ENCODE results near the gene C5.

Gene C5

DNA sequence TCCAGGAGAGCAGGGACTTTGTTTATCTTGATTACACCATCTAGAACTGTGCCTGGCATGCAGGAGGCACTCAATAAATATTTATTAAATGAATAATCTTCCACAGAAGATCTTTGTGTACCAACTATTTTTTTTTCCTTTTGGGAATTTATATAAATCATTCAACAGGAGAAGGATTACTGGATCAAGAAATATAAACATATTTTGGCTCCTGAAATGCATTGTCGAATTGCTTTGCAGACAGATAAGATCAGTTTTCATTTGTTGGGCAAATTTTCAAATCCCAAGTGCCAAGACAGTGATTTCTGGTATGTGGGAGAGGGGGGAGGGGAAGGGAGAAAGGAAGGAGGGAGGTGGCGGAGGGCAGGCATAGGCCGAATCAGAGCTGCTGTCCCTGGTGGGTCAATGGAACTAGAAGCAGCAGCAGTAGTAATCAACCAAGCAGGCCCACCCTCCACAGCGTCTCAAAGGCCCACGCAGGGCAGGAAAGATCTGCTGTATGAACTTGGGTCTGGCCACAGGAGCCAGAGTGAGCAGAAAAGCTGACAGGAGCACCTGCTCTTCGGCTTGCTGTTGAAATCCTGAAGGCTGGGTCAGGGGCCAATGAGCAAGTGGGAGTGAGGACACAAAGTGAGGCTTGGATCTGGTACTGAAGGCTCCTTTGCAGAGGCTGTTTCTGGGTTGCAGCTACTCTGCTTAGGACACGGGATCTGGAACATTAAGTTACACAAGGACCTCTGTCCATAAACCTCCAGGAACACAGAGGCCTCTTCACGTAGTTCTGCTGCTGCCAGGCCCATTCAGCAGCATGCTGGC is 107.7 kb downstream of the C5 start:
- no peak for DNase-seq (ENCODE audit: low read depth in 2 of 3, low spot score in 2 of 3)

DNA sequence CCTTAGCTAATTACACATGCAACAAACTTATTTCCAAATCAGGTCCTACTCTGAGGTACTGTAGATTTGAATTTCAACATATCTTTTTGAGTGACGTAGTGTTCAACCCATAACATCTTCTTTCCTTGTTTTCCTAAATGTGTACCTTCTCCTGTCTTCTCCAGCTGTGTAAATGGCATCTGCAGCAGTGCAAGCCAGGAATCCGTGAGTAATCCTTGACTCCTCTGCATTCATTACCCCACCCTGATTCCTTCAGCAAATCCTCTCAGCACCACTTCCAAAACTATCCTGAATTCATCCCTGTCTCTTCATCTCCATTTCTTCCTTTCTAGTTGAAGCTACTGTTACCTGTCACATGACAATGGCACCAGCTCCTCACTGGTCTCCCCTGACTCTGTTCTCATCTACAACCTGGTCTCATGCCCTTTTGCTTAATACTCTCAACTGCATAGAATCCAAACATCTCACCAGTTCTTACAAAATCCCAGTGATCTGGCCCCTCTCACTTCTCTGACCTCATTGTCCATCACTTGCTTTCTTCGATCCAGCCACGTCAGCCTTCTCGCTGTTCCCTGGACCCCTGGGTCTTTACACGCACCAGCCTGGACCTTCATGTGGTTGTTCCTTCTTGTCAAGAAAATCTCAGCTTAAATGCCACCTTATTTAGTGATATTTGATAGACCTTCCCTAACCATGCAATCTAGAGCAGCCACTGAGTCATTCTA is 108.9 kb downstream of the C5 start:
- no peak for DNase-seq (ENCODE audit: low read depth in 2 of 3, low spot score in 2 of 3)

DNA sequence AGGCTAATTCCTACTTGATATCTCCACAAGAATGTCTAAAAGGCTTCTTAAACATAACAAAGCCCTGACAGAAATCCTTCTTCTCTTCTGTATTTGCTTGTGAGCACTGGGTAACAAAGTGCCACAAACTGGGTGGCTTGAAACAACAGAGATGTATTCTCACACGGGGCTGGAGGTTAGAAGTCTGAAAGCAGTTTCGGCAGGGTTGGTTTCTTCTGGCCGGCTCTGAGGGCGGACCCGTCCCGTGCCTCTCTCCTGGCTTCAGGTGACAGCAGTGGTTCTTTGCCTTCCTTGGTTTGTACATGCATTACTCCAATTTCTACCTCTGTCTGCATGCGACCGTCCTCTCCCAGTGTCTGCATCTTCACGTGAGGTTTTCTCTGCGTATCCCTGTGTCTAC is 109.5 kb downstream of the C5 start:
- DNase-seq (ENCODE audit: low read depth in 2 of 3, low spot score in 2 of 3): no peak

- no peak for DNase-seq (ENCODE audit: low read depth in 2 of 3, low spot score in 2 of 3)
These were observed 111.2 kb downstream of the C5 start for GRCh38 chr9:120938851-120939250.

GRCh38 chr9:120937596-120937995 is 112.5 kb downstream of the C5 start:
- DNase-seq (ENCODE audit: low read depth in 2 of 3, low spot score in 2 of 3): no peak

GRCh38 chr9:120937127-120937526 is 112.9 kb downstream of the C5 start:
- DNase-seq (ENCODE audit: low read depth in 2 of 3, low spot score in 2 of 3): no peak

GRCh38 chr9:120936764-120937122 is 113.3 kb downstream of the C5 start:
- DNase-seq (ENCODE audit: low read depth in 2 of 3, low spot score in 2 of 3): no peak

- DNase-seq (ENCODE audit: low read depth in 2 of 3, low spot score in 2 of 3): peak in 1 of 3 experiments; percentile 67
These were observed 113.9 kb downstream of the C5 start for GRCh38 chr9:120936011-120936763.

- DNase-seq (ENCODE audit: low read depth in 2 of 3, low spot score in 2 of 3): no peak
These were observed 114.7 kb downstream of the C5 start for GRCh38 chr9:120935383-120935857.

DNA sequence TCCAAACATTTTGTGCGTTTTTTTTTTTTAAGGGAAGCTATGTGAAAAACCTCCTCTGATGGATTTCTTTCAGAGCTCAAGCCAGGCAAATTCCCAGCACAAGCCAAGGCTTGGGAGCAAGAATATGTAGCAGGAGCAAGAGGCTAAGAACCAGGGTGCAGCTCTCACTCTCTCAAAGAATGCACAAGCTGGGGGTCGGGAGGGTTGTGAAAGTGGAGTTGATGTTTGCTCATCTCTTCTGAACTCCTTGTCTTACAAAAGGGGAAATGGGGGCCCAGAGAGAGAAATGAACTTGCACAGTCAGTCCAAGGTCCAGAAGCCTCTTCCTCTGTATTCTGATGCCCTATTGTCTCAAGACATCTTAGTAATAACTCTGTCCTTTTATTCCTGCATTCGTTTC is 115.8 kb downstream of the C5 start:
- DNase-seq (ENCODE audit: low read depth in 2 of 3, low spot score in 2 of 3): no peak

GRCh38 chr9:120933310-120934055 is 116.6 kb downstream of the C5 start:
- no peak for DNase-seq (ENCODE audit: low read depth in 2 of 3, low spot score in 2 of 3)

GRCh38 chr9:120932086-120932823 is 117.8 kb downstream of the C5 start:
- DNase-seq (ENCODE audit: low read depth in 2 of 3, low spot score in 2 of 3): no peak

DNA sequence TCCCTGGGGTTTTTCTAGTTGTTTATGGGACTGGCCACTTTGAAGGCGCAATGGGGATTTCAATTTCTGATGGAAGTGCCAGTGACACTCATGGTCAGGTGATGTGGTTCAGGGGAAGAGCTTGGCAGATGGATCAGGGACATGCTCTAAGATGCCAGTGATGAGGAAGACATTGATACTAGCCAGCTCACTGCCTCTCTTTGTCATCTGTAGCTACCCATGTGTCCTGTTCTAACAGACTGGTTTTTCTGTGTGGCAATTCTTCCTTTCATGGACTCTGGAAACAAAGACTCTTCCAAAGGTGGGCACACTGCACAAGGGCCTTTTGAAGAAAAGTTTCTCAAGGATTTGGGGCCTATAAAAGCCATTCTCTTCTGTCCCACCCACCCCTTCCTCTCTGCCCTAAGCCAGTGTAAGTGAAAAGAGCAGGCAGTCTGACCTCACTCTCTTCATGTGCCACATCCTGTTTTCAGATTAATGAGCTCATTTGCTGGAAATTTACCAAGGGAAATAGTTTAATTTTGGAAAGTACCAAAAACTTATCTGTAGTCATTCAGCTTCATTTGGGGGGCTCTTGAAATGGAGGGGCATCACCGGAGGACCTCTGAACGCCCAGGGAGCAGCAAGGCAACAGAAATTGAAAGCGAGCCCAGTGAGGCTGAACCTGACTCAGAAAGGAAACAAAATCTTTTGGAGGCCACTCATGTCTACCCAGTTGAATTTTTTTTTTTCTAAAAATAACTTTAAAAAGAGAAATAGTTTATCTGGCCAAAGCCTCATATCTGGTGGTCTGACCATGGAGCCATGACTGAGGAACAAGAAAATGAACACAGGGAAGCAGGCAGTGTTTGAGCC is 118.6 kb downstream of the C5 start:
- DNase-seq (ENCODE audit: low read depth in 2 of 3, low spot score in 2 of 3): no peak

- DNase-seq (ENCODE audit: low read depth in 2 of 3, low spot score in 2 of 3): no peak
These were observed 120.8 kb downstream of the C5 start for GRCh38 chr9:120929229-120929791.

DNA sequence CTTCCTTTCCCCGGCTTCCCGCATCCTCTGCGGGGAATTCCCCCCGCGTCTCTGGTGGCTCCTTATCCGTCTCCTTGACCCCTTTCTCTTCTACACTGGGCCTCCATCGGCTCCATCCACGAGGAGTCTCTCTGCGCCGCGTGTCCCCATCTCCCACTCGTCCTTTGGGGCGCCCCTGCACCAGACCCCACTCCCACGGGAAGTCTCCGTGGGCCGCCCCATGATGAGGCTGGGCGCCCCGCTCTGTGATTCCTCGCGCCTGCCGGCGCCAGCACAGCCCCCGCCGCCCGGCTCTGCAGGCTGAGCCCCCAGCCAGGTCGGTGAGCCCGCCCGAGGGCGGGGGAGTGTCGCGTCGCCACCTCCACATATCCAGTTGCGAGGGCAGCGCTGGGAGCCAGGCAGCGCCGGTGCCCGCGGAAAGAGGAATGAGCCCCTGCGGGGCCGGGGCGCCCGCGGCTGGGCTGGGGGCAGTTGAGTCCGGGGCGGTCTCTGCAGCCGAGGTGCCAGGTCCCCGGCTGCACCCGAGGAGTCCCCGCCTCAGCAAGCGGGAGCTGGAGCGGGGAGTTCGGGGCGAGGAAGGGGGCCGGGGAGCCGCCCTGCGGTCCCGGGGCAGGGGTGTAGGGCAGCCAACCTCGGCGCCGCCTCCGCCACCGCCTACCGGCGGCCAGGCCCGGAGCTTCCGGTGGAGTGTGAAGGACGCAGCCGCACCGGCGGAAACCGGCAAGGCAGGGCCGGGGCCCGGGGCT is 121.4 kb downstream of the C5 start:
- DNase-seq (ENCODE audit: low read depth in 2 of 3, low spot score in 2 of 3): peak in 1 of 3 experiments; percentile 70

DNA sequence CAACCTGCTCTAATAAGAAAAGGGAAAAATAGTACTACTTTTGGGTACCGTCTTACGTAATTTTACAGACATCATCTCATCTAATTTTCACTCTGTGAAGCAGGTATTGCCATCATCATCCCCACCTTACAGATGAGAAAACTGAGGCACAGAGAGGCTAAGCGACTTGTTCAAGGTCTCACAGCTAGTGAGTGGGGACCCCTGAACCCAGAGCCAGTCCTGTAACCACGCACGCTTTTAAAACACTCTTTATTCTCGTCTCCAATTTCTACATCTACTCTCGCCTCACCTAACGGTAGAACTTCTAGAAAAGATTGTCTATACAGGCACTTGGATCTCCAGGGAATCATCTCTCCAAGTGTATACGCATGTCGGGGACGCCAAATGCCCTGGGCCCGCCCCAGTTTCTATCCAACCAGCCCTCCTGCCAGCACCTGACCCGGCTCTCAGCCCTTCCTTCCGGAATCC is 122.0 kb downstream of the C5 start:
- DNase-seq (ENCODE audit: low read depth in 2 of 3, low spot score in 2 of 3): no peak

- DNase-seq (ENCODE audit: low read depth in 2 of 3, low spot score in 2 of 3): no peak
These were observed 122.6 kb downstream of the C5 start for GRCh38 chr9:120927269-120928014.

All from activated CD8-positive, alpha-beta memory T cell treated with anti-CD3 and anti-CD28 coated beads for 48 hours (primary cell).